ENCODE data around the gene SERAC1.

Gene SERAC1

DNA sequence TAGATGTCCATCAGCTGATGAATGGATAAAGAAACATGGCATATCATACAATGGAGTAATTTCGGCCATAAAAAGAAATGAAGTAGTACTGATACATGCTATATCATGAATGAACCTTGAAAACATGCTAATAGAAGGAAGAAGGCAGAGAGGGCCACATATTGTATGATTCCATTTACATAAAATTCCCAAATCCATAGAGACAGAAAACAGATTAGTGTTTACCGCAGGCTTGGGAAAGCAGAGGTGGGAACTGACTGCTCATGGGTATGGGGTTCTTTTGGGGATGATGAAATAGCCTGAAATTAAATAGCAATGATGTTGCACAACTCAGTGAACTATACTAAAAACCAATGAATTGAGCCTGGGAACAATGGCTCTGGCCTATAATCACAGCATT lies 58.3 kb downstream of the SERAC1 start:
- TF ChIP-seq, protein P1, sequence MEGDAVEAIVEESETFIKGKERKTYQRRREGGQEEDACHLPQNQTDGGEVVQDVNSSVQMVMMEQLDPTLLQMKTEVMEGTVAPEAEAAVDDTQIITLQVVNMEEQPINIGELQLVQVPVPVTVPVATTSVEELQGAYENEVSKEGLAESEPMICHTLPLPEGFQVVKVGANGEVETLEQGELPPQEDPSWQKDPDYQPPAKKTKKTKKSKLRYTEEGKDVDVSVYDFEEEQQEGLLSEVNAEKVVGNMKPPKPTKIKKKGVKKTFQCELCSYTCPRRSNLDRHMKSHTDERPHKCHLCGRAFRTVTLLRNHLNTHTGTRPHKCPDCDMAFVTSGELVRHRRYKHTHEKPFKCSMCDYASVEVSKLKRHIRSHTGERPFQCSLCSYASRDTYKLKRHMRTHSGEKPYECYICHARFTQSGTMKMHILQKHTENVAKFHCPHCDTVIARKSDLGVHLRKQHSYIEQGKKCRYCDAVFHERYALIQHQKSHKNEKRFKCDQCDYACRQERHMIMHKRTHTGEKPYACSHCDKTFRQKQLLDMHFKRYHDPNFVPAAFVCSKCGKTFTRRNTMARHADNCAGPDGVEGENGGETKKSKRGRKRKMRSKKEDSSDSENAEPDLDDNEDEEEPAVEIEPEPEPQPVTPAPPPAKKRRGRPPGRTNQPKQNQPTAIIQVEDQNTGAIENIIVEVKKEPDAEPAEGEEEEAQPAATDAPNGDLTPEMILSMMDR (IDR thresholded peaks at IDR 0.05; ENCODE audit: insufficient read depth, missing control alignments): no peak
- no peak for FAIRE-seq
- DNase-seq (ENCODE audit: insufficient read length, low spot score): no peak

DNA sequence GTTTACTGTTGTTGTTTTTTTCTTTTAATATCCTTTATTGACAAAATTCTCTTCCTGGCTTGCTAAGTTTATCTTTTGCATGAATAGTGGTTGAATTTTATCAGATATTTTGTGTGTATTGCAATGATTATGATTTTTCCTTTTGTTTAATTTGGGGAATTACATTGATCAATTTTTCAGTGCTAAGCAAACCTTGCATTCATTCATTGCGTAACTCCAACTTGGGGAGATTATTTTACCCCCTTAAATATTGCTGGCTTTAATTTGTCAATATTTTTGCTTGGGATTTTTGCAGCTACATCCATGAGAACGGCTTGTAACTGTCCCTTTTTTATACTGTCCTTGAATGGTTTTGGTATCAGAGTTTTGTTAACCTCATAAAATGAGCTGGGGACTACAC lies 63.4 kb downstream of the SERAC1 start:
- no peak for FAIRE-seq
- TF ChIP-seq, protein P1 (IDR thresholded peaks at IDR 0.05; ENCODE audit: insufficient read depth, missing control alignments): no peak
- no peak for DNase-seq (ENCODE audit: insufficient read length, low spot score)

DNA sequence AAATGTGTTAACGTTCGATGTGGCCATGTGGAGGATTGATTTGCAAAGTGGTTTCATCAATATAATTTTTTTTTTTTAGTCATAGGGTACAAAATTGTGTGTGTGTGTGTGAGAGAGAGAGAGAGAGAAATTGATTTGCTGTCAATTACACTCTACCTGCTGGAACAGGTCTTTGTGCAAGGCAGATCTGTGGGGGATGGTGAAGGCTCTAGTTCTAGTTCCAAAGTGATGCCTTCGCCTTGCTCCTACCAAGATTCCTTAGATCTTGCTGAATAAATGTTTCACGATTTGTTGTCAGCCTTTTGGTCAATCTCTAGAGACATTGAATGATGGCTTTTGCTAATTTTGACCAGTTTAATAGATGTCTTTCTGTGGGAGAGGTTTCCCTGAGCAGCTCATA lies 64.8 kb downstream of the SERAC1 start:
- TF ChIP-seq, protein P1 (IDR thresholded peaks at IDR 0.05; ENCODE audit: insufficient read depth, missing control alignments): no peak
- DNase-seq (ENCODE audit: insufficient read length, low spot score) (no peak), FAIRE-seq (no peak)

DNA sequence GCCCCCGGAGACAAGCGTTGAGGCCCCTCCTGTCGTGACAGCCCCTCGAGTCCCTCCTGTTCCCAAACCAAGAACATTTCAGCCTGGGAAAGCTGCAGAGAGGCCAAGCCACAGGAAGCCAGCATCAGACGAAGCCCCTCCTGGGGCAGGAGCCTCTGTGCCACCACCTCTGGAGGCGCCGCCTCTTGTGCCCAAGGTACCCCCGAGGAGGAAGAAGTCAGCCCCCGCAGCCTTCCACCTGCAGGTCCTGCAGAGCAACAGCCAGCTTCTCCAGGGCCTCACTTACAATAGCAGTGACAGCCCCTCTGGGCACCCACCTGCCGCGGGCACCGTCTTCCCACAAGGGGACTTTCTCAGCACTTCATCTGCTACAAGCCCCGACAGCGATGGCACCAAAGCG lies 72.4 kb downstream of the SERAC1 start:
- no peak for DNase-seq (ENCODE audit: insufficient read length, low spot score)
- TF ChIP-seq, protein P1 (IDR thresholded peaks at IDR 0.05; ENCODE audit: insufficient read depth, missing control alignments): no peak
- no peak for FAIRE-seq

DNA sequence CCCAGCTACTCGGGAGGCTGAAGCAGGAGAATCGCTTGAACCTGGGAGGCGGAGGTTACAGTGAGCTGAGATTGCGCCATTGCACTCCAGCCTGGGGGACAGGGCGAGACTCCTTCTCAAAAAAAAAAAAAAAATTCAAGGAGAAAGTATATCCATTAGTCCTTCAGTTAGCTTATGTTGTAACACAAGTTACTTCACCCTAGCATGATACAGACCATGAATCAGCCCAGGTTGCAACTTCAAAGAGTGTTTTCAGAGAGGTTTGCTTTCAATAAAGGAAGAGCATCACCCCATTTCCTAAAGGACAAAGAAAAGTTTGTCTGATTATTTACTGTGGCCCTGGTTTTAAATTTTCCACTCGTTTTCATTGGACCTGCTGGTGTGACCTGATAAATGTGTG lies 73.0 kb downstream of the SERAC1 start:
- no peak for FAIRE-seq
- DNase-seq (ENCODE audit: insufficient read length, low spot score): no peak
- TF ChIP-seq, protein P1 (IDR thresholded peaks at IDR 0.05; ENCODE audit: insufficient read depth, missing control alignments): no peak

DNA sequence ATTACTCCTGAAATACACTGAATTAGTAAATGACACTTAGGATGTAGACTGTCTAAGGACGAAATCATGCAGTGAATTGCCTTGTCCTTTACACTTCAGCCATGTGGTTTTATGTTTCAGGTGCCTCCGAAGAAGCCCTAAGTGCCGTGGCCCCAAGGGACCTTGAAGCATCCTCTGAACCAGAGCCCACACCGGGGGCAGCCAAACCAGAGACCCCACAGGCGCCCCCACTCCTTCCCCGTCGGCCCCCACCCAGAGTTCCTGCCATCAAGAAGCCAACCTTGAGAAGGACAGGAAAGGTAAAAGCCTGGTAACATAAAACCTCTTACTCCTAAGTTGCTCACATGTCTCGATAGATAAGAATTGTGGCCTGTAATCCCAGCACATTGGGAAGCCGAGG lies 75.3 kb downstream of the SERAC1 start:
- TF ChIP-seq, protein P1 (IDR thresholded peaks at IDR 0.05; ENCODE audit: insufficient read depth, missing control alignments): no peak
- no peak for DNase-seq (ENCODE audit: insufficient read length, low spot score)
- FAIRE-seq: no peak

DNA sequence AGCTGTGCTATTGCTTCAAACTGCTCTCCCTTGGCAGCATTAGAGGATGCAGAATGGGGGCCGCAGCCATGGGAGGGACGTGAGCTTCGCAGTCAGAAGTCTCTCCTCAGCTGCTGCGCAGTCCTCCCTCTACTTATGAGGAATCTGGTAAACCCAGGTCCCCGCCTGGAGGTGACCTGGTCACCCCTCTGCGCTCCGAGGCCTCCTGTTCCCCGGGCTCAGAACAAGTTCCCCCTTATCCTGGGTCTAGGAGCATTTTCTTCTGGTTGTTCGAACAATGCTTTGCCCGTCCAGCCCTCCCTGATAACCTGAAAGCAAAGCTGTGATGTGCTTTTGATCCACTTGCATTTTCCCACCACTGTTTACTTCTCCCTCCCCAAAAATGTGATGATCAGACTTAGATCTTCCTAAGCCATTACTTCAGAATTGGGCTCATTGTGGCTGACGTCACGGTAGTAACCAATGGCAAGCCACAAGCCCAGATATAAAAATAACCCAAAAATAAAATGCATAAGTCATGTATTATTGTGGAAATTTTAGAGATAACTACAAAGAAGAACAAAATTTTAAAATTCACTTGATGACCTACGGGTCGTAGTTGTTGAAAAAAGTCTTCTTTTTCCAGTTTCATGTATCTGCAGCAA lies 80.7 kb downstream of the SERAC1 start:
- FAIRE-seq: no peak
- DNase-seq (ENCODE audit: insufficient read length, low spot score): no peak
- TF ChIP-seq, protein P1 (IDR thresholded peaks at IDR 0.05; ENCODE audit: insufficient read depth, missing control alignments): no peak
